Measurements from ENCODE around the gene CFL2.

CFL2 gene

DNA sequence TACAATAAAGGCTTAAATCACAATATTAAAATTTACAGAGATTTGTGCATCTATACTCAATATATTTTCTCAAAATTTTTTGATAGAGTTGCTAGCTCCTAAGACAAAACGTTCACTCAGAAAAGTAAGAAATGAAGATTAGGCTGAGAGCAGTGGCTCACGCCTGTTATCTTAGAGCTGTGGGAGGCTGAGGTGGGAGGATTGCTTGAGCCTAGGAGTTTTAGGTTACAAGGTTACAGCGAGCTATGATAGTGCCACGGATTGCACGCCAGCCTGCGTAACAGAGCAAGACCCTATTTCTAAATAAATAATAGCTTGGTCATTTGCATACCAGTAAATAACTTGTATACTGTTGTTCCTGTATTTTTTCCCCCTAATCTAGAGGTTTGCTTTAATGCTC lies 35.0 kb upstream of the CFL2 start (continued):
- TF ChIP-seq EGR2 (tag by site-specific recombination; IDR thresholded peaks at IDR 0.05; ENCODE audit: low read depth) (peak; percentile 76), WT1 (tag by site-specific recombination; IDR thresholded peaks at IDR 0.05) (peak; percentile 24; the same call in 1 of the 2 replicates), ZNF132 (tag by site-specific recombination; IDR thresholded peaks at IDR 0.05; ENCODE audit: borderline replicate concordance) (no peak), ZNF274 (IDR thresholded peaks at IDR 0.05; ENCODE audit: low read length) (no peak), ZNF274 (tag by site-specific recombination; IDR thresholded peaks at IDR 0.05; ENCODE audit: borderline replicate concordance) (no peak), ZBTB44 (tag by site-specific recombination; IDR thresholded peaks at IDR 0.05) (no peak), ZSCAN18 (tag by site-specific recombination; IDR thresholded peaks at IDR 0.05) (no peak), ZNF768 (tag by site-specific recombination; IDR thresholded peaks at IDR 0.05) (no peak), ZNF558 (tag by site-specific recombination; IDR thresholded peaks at IDR 0.05) (no peak), ZNF184 (tag by site-specific recombination; IDR thresholded peaks at IDR 0.05) (no peak), ZNF473 (tag by site-specific recombination; IDR thresholded peaks at IDR 0.05) (no peak)
- TF ChIP-seq, protein P1, sequence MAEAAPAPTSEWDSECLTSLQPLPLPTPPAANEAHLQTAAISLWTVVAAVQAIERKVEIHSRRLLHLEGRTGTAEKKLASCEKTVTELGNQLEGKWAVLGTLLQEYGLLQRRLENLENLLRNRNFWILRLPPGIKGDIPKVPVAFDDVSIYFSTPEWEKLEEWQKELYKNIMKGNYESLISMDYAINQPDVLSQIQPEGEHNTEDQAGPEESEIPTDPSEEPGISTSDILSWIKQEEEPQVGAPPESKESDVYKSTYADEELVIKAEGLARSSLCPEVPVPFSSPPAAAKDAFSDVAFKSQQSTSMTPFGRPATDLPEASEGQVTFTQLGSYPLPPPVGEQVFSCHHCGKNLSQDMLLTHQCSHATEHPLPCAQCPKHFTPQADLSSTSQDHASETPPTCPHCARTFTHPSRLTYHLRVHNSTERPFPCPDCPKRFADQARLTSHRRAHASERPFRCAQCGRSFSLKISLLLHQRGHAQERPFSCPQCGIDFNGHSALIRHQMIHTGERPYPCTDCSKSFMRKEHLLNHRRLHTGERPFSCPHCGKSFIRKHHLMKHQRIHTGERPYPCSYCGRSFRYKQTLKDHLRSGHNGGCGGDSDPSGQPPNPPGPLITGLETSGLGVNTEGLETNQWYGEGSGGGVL (tag by site-specific recombination; IDR thresholded peaks at IDR 0.05): no peak
- TF ChIP-seq, protein P2, sequence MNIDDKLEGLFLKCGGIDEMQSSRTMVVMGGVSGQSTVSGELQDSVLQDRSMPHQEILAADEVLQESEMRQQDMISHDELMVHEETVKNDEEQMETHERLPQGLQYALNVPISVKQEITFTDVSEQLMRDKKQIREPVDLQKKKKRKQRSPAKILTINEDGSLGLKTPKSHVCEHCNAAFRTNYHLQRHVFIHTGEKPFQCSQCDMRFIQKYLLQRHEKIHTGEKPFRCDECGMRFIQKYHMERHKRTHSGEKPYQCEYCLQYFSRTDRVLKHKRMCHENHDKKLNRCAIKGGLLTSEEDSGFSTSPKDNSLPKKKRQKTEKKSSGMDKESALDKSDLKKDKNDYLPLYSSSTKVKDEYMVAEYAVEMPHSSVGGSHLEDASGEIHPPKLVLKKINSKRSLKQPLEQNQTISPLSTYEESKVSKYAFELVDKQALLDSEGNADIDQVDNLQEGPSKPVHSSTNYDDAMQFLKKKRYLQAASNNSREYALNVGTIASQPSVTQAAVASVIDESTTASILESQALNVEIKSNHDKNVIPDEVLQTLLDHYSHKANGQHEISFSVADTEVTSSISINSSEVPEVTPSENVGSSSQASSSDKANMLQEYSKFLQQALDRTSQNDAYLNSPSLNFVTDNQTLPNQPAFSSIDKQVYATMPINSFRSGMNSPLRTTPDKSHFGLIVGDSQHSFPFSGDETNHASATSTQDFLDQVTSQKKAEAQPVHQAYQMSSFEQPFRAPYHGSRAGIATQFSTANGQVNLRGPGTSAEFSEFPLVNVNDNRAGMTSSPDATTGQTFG (tag by site-specific recombination; IDR thresholded peaks at IDR 0.05; ENCODE audit: borderline replicate concordance): no peak

DNA sequence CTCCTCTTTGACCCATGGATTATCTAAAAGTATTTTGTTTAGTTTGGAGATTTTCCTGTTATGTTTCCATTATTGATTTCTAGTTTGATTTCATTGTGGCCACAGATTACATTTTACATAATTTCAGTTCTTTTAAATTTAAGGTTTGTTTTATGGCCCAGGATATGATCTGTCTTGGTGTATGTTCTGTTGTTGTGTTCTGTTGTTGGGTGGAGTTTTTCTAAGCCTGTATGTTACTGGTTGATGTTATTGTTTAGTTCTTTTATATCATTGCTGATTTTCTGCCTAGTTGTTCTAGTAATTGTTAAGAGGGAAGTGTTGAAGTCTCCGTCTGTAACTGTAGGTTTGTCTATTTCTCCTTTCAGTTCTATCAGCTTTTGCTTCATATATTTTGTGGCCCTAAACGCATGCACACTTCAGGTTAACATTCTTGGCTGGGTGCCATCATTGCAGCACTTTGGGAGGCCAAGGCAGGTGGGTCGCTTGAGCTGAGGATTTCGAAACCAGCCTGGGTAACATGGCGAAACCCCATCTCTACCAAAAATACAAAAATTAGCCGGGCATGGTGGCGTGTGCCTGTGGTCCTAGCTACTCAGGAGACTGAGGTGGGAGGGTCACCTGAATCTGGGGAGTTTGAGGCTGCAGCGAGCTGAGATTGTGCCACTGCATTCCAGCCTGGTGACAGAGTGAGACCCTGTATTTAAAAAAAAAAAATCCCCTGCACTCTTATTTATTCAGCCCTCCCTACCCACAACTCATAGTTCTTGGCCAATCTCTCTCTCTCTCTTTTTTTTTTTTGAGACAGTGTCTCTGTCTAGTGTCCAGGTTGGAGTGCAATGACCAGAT lies 28.1 kb upstream of the CFL2 start:
- TF ChIP-seq ZBTB1 (tag by site-specific recombination; IDR thresholded peaks at IDR 0.05) (no peak), ZNF843 (tag by site-specific recombination; IDR thresholded peaks at IDR 0.05) (no peak), IKZF3 (tag by site-specific recombination; IDR thresholded peaks at IDR 0.05) (no peak), ZBTB21 (tag by site-specific recombination; IDR thresholded peaks at IDR 0.05) (no peak), ZNF530 (tag by site-specific recombination; IDR thresholded peaks at IDR 0.05; ENCODE audit: low read depth) (no peak), HOXA7 (CRISPR knock-in tag; IDR thresholded peaks at IDR 0.05; ENCODE audit: borderline replicate concordance) (no peak), HOXD13 (CRISPR knock-in tag; IDR thresholded peaks at IDR 0.05; ENCODE audit: borderline replicate concordance) (no peak), ZBTB20 (tag by site-specific recombination; IDR thresholded peaks at IDR 0.05) (no peak), HOXC10 (CRISPR knock-in tag; IDR thresholded peaks at IDR 0.05) (no peak)
- TF ChIP-seq, protein P3, sequence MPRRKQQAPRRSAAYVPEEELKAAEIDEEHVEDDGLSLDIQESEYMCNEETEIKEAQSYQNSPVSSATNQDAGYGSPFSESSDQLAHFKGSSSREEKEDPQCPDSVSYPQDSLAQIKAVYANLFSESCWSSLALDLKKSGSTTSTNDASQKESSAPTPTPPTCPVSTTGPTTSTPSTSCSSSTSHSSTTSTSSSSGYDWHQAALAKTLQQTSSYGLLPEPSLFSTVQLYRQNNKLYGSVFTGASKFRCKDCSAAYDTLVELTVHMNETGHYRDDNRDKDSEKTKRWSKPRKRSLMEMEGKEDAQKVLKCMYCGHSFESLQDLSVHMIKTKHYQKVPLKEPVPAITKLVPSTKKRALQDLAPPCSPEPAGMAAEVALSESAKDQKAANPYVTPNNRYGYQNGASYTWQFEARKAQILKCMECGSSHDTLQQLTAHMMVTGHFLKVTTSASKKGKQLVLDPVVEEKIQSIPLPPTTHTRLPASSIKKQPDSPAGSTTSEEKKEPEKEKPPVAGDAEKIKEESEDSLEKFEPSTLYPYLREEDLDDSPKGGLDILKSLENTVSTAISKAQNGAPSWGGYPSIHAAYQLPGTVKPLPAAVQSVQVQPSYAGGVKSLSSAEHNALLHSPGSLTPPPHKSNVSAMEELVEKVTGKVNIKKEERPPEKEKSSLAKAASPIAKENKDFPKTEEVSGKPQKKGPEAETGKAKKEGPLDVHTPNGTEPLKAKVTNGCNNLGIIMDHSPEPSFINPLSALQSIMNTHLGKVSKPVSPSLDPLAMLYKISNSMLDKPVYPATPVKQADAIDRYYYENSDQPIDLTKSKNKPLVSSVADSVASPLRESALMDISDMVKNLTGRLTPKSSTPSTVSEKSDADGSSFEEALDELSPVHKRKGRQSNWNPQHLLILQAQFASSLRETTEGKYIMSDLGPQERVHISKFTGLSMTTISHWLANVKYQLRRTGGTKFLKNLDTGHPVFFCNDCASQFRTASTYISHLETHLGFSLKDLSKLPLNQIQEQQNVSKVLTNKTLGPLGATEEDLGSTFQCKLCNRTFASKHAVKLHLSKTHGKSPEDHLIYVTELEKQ (tag by site-specific recombination; IDR thresholded peaks at IDR 0.05; ENCODE audit: borderline replicate concordance): no peak
- CTCF ChIA-PET: interaction anchor here (0.7 to 1.3 kb wide), 2 partner anchors 13 to 69 kb away, joined by 3 to 4 read pairs; no protein-coding TSS in a partner anchor

More for the DNA sequence above, 28.1 kb upstream of the CFL2 start:
- Histone ChIP-seq H3K27ac (ENCODE audit: extremely low read depth, low read depth, low read length) (no peak overlapping the region), H3K4me3 (ENCODE audit: low read depth, low read length) (no peak overlapping the region), H3K36me3 (ENCODE audit: control insufficient read depth in 2 of 2, insufficient read depth in 1 of 2, low read length in 2 of 2) (no peaks in the 10 kb centered on the region), H3K9me3 (ENCODE audit: control insufficient read depth, insufficient read depth, low read depth, low read length) (no peaks in the 10 kb centered on the region), H3K4me1 (ENCODE audit: control insufficient read depth, insufficient read depth, low read length) (no peaks in the 10 kb centered on the region)
- POLR2A ChIA-PET: interaction anchor here (0.8 kb wide), 1 partner anchor 133 kb away, joined by 4 read pairs; the partner anchor contains the start of gene BAZ1A
